ENCODE measurements around the gene ZCCHC24.
A peak's percentile ranks its signal among the peaks of the same experiment; 100 is the strongest.
"Not testable (repeated sequence)": the region's sequence is repeated elsewhere in the genome, so short reads cannot be mapped to it uniquely, and the experiment has no call there.

The ZCCHC24 gene

GRCh38 chr10:79340646-79341244, 104.7 kb downstream of the ZCCHC24 start:
- TF ChIP-seq, protein P1, sequence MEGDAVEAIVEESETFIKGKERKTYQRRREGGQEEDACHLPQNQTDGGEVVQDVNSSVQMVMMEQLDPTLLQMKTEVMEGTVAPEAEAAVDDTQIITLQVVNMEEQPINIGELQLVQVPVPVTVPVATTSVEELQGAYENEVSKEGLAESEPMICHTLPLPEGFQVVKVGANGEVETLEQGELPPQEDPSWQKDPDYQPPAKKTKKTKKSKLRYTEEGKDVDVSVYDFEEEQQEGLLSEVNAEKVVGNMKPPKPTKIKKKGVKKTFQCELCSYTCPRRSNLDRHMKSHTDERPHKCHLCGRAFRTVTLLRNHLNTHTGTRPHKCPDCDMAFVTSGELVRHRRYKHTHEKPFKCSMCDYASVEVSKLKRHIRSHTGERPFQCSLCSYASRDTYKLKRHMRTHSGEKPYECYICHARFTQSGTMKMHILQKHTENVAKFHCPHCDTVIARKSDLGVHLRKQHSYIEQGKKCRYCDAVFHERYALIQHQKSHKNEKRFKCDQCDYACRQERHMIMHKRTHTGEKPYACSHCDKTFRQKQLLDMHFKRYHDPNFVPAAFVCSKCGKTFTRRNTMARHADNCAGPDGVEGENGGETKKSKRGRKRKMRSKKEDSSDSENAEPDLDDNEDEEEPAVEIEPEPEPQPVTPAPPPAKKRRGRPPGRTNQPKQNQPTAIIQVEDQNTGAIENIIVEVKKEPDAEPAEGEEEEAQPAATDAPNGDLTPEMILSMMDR (IDR thresholded peaks at IDR 0.05) = no peak
- DNase-seq (ENCODE audit: low spot score) = peak; percentile 33
- Histone ChIP-seq H3K27ac (no peak overlapping the region), H3K4me3 (no peak overlapping the region)

DNA sequence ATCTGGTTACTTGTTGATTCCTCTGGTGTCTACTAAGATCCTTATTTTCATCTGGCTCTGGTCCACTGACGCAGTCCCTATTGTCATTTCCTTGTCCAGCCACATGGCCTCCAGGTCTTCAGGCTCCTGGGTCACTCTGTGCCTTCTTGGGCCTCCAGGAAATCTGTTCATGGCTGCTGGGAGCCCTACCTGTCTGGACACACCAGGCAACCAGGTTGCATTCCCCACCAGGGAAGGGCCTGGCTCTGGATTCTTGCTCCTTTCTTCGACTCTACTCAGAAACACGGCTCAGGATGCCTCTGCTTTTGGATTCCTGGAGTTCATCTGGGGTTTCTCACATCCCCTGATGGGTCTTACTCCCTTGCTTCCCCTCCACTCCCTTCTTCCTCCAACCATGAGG, 106.2 kb downstream of the ZCCHC24 start:
- Histone ChIP-seq H3K27ac (no peak overlapping the region), H3K4me3 (no peak overlapping the region)
- TF ChIP-seq, protein P1 (IDR thresholded peaks at IDR 0.05) = no peak
- DNase-seq (ENCODE audit: low spot score) = no peak

- not testable (repeated sequence) for H3K4me3 ChIP-seq; DNase-seq (ENCODE audit: low spot score); H3K27ac ChIP-seq
Measured at GRCh38 chr10:79337783-79338469, 107.5 kb downstream of the ZCCHC24 start.

- DNase-seq (ENCODE audit: low spot score) = no peak
- TF ChIP-seq, protein P1 (IDR thresholded peaks at IDR 0.05) = no peak
- Histone ChIP-seq H3K27ac (no peak overlapping the region), H3K4me3 (no peak overlapping the region)
Measured at GRCh38 chr10:79336739-79337138, 108.7 kb downstream of the ZCCHC24 start.

DNA sequence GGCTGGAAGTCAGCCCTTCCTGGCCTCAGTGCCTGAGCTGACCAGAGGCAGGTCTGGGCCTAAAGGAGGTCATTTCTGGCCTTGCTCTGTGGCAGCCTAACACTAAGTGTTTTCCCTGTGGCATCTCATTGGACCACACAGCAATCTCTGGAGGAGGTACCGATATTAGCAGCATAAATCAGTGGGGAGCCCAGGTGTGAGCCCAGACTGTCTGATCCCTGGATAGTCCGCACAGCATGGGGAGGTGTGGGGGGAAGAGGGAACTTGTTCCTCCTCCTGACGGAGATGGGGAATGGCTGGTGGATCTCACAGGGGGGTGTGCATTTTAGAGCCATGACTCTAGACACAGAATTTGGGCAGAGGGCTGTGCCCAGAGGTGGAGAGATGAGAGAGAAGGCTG, 109.1 kb downstream of the ZCCHC24 start:
- TF ChIP-seq, protein P1 (IDR thresholded peaks at IDR 0.05) = no peak
- DNase-seq (ENCODE audit: low spot score) = no peak
- Histone ChIP-seq H3K4me3 (no peak overlapping the region), H3K27ac (no peak overlapping the region)

GRCh38 chr10:79335470-79336235, 109.8 kb downstream of the ZCCHC24 start:
- Histone ChIP-seq H3K4me3 (no peak overlapping the region), H3K27ac (no peak overlapping the region)
- DNase-seq (ENCODE audit: low spot score) = no peak
- TF ChIP-seq, protein P1 (IDR thresholded peaks at IDR 0.05) = no peak

GRCh38 chr10:79335094-79335469, 110.3 kb downstream of the ZCCHC24 start:
- TF ChIP-seq, protein P1 (IDR thresholded peaks at IDR 0.05) = no peak
- no peak overlapping the region for H3K4me3 ChIP-seq
- no peak for DNase-seq (ENCODE audit: low spot score)
- no peak overlapping the region for H3K27ac ChIP-seq
